ENCODE results near the gene RNGTT.

The RNGTT gene

GRCh38 chr6:88680654-88681053, 282.8 kb downstream of the RNGTT start:
- H3K4me1 ChIP-seq (ENCODE audit: control insufficient read depth, insufficient read depth, low read length, poor library complexity, severe bottlenecking) = no peaks in the 10 kb centered on the region
- no peak for DNase-seq
- no peaks in the 10 kb centered on the region for H3K27me3 ChIP-seq (replicated peaks; ENCODE audit: control insufficient read depth, insufficient read depth, low read length, poor library complexity, severe bottlenecking)
- no peak overlapping the region for H3K4me3 ChIP-seq (ENCODE audit: insufficient read depth, low read depth, low read length, poor library complexity, severe bottlenecking)
- no peaks in the 10 kb centered on the region for H3K9me3 ChIP-seq (ENCODE audit: control insufficient read depth, low read length)
- no peak overlapping the region for H3K27ac ChIP-seq (ENCODE audit: insufficient read depth, low read length, poor library complexity, severe bottlenecking)
- H3K36me3 ChIP-seq (ENCODE audit: control insufficient read depth, insufficient read depth, low read length) = no peaks in the 10 kb centered on the region

- Histone ChIP-seq H3K4me1 (ENCODE audit: control insufficient read depth, insufficient read depth, low read length, poor library complexity, severe bottlenecking) (no peaks in the 10 kb centered on the region), H3K27me3 (replicated peaks; ENCODE audit: control insufficient read depth, insufficient read depth, low read length, poor library complexity, severe bottlenecking) (no peaks in the 10 kb centered on the region), H3K9me3 (ENCODE audit: control insufficient read depth, low read length) (no peaks in the 10 kb centered on the region), H3K36me3 (ENCODE audit: control insufficient read depth, insufficient read depth, low read length) (no peaks in the 10 kb centered on the region), H3K27ac (ENCODE audit: insufficient read depth, low read length, poor library complexity, severe bottlenecking) (no peak overlapping the region), H3K4me3 (ENCODE audit: insufficient read depth, low read depth, low read length, poor library complexity, severe bottlenecking) (no peak overlapping the region)
- DNase-seq = no peak
Measured at GRCh38 chr6:88679841-88680240, 283.6 kb downstream of the RNGTT start.

GRCh38 chr6:88677356-88677755, 286.1 kb downstream of the RNGTT start:
- Histone ChIP-seq H3K4me1 (ENCODE audit: control insufficient read depth, insufficient read depth, low read length, poor library complexity, severe bottlenecking) (no peaks in the 10 kb centered on the region), H3K27me3 (replicated peaks; ENCODE audit: control insufficient read depth, insufficient read depth, low read length, poor library complexity, severe bottlenecking) (no peaks in the 10 kb centered on the region), H3K27ac (ENCODE audit: insufficient read depth, low read length, poor library complexity, severe bottlenecking) (no peak overlapping the region), H3K36me3 (ENCODE audit: control insufficient read depth, insufficient read depth, low read length) (no peaks in the 10 kb centered on the region), H3K9me3 (ENCODE audit: control insufficient read depth, low read length) (no peaks in the 10 kb centered on the region), H3K4me3 (ENCODE audit: insufficient read depth, low read depth, low read length, poor library complexity, severe bottlenecking) (no peak overlapping the region)
- no peak for DNase-seq

- H3K4me1 ChIP-seq (ENCODE audit: control insufficient read depth, insufficient read depth, low read length, poor library complexity, severe bottlenecking) = no peaks in the 10 kb centered on the region
- no peaks in the 10 kb centered on the region for H3K9me3 ChIP-seq (ENCODE audit: control insufficient read depth, low read length)
- no peaks in the 10 kb centered on the region for H3K36me3 ChIP-seq (ENCODE audit: control insufficient read depth, insufficient read depth, low read length)
- no peak overlapping the region for H3K4me3 ChIP-seq (ENCODE audit: insufficient read depth, low read depth, low read length, poor library complexity, severe bottlenecking)
- no peaks in the 10 kb centered on the region for H3K27me3 ChIP-seq (replicated peaks; ENCODE audit: control insufficient read depth, insufficient read depth, low read length, poor library complexity, severe bottlenecking)
- DNase-seq = no peak
- no peak overlapping the region for H3K27ac ChIP-seq (ENCODE audit: insufficient read depth, low read length, poor library complexity, severe bottlenecking)
Measured at GRCh38 chr6:88671624-88672023, 291.8 kb downstream of the RNGTT start.

- no peak overlapping the region for H3K27ac ChIP-seq (ENCODE audit: insufficient read depth, low read length, poor library complexity, severe bottlenecking)
- H3K4me1 ChIP-seq (ENCODE audit: control insufficient read depth, insufficient read depth, low read length, poor library complexity, severe bottlenecking) = no peaks in the 10 kb centered on the region
- no peak for DNase-seq
- H3K4me3 ChIP-seq (ENCODE audit: insufficient read depth, low read depth, low read length, poor library complexity, severe bottlenecking) = no peak overlapping the region
- H3K27me3 ChIP-seq (replicated peaks; ENCODE audit: control insufficient read depth, insufficient read depth, low read length, poor library complexity, severe bottlenecking) = no peaks in the 10 kb centered on the region
- no peaks in the 10 kb centered on the region for H3K36me3 ChIP-seq (ENCODE audit: control insufficient read depth, insufficient read depth, low read length)
- no peaks in the 10 kb centered on the region for H3K9me3 ChIP-seq (ENCODE audit: control insufficient read depth, low read length)
Measured at GRCh38 chr6:88670369-88670768, 293.0 kb downstream of the RNGTT start.

- Histone ChIP-seq H3K27ac (ENCODE audit: insufficient read depth, low read length, poor library complexity, severe bottlenecking) (no peak overlapping the region), H3K27me3 (replicated peaks; ENCODE audit: control insufficient read depth, insufficient read depth, low read length, poor library complexity, severe bottlenecking) (no peaks in the 10 kb centered on the region), H3K36me3 (ENCODE audit: control insufficient read depth, insufficient read depth, low read length) (no peaks in the 10 kb centered on the region), H3K9me3 (ENCODE audit: control insufficient read depth, low read length) (no peaks in the 10 kb centered on the region), H3K4me1 (ENCODE audit: control insufficient read depth, insufficient read depth, low read length, poor library complexity, severe bottlenecking) (no peaks in the 10 kb centered on the region), H3K4me3 (ENCODE audit: insufficient read depth, low read depth, low read length, poor library complexity, severe bottlenecking) (no peak overlapping the region)
- DNase-seq = no peak
Measured at GRCh38 chr6:88669475-88669874, 293.9 kb downstream of the RNGTT start.

- no peaks in the 10 kb centered on the region for H3K9me3 ChIP-seq (ENCODE audit: control insufficient read depth, low read length)
- no peaks in the 10 kb centered on the region for H3K27me3 ChIP-seq (replicated peaks; ENCODE audit: control insufficient read depth, insufficient read depth, low read length, poor library complexity, severe bottlenecking)
- no peak overlapping the region for H3K4me3 ChIP-seq (ENCODE audit: insufficient read depth, low read depth, low read length, poor library complexity, severe bottlenecking)
- H3K27ac ChIP-seq (ENCODE audit: insufficient read depth, low read length, poor library complexity, severe bottlenecking) = no peak overlapping the region
- H3K4me1 ChIP-seq (ENCODE audit: control insufficient read depth, insufficient read depth, low read length, poor library complexity, severe bottlenecking) = no peaks in the 10 kb centered on the region
- H3K36me3 ChIP-seq (ENCODE audit: control insufficient read depth, insufficient read depth, low read length) = no peaks in the 10 kb centered on the region
- DNase-seq = no peak
Measured at GRCh38 chr6:88666901-88667300, 296.5 kb downstream of the RNGTT start.

- Histone ChIP-seq H3K9me3 (ENCODE audit: control insufficient read depth, low read length) (peaks cover 2% of the 10 kb centered on the region), H3K27ac (ENCODE audit: insufficient read depth, low read length, poor library complexity, severe bottlenecking) (no peak overlapping the region), H3K4me3 (ENCODE audit: insufficient read depth, low read depth, low read length, poor library complexity, severe bottlenecking) (no peak overlapping the region), H3K4me1 (ENCODE audit: control insufficient read depth, insufficient read depth, low read length, poor library complexity, severe bottlenecking) (no peaks in the 10 kb centered on the region), H3K27me3 (replicated peaks; ENCODE audit: control insufficient read depth, insufficient read depth, low read length, poor library complexity, severe bottlenecking) (no peaks in the 10 kb centered on the region), H3K36me3 (ENCODE audit: control insufficient read depth, insufficient read depth, low read length) (no peaks in the 10 kb centered on the region)
- no peak for DNase-seq
Measured at GRCh38 chr6:88665131-88665530, 298.3 kb downstream of the RNGTT start.

- DNase-seq = no peak
- no peak overlapping the region for H3K27ac ChIP-seq (ENCODE audit: insufficient read depth, low read length, poor library complexity, severe bottlenecking)
- H3K27me3 ChIP-seq (replicated peaks; ENCODE audit: control insufficient read depth, insufficient read depth, low read length, poor library complexity, severe bottlenecking) = no peaks in the 10 kb centered on the region
- H3K4me3 ChIP-seq (ENCODE audit: insufficient read depth, low read depth, low read length, poor library complexity, severe bottlenecking) = no peak overlapping the region
- H3K4me1 ChIP-seq (ENCODE audit: control insufficient read depth, insufficient read depth, low read length, poor library complexity, severe bottlenecking) = no peaks in the 10 kb centered on the region
- no peaks in the 10 kb centered on the region for H3K36me3 ChIP-seq (ENCODE audit: control insufficient read depth, insufficient read depth, low read length)
- H3K9me3 ChIP-seq (ENCODE audit: control insufficient read depth, low read length) = peaks cover 3% of the 10 kb centered on the region
Measured at GRCh38 chr6:88663801-88664200, 299.6 kb downstream of the RNGTT start.

- no peak for DNase-seq
- peaks cover 4% of the 10 kb centered on the region for H3K36me3 ChIP-seq (ENCODE audit: control insufficient read depth, insufficient read depth, low read length)
- H3K27ac ChIP-seq (ENCODE audit: insufficient read depth, low read length, poor library complexity, severe bottlenecking) = no peak overlapping the region
- no peak overlapping the region for H3K4me3 ChIP-seq (ENCODE audit: insufficient read depth, low read depth, low read length, poor library complexity, severe bottlenecking)
- peaks cover 3% of the 10 kb centered on the region for H3K9me3 ChIP-seq (ENCODE audit: control insufficient read depth, low read length)
- H3K4me1 ChIP-seq (ENCODE audit: control insufficient read depth, insufficient read depth, low read length, poor library complexity, severe bottlenecking) = no peaks in the 10 kb centered on the region
- H3K27me3 ChIP-seq (replicated peaks; ENCODE audit: control insufficient read depth, insufficient read depth, low read length, poor library complexity, severe bottlenecking) = no peaks in the 10 kb centered on the region
Measured at GRCh38 chr6:88662653-88663174, 300.7 kb downstream of the RNGTT start.

- Histone ChIP-seq H3K4me3 (ENCODE audit: insufficient read depth, low read depth, low read length, poor library complexity, severe bottlenecking) (no peak overlapping the region), H3K4me1 (ENCODE audit: control insufficient read depth, insufficient read depth, low read length, poor library complexity, severe bottlenecking) (no peaks in the 10 kb centered on the region), H3K36me3 (ENCODE audit: control insufficient read depth, insufficient read depth, low read length) (peaks cover 4% of the 10 kb centered on the region), H3K9me3 (ENCODE audit: control insufficient read depth, low read length) (peaks cover 3% of the 10 kb centered on the region), H3K27ac (ENCODE audit: insufficient read depth, low read length, poor library complexity, severe bottlenecking) (no peak overlapping the region), H3K27me3 (replicated peaks; ENCODE audit: control insufficient read depth, insufficient read depth, low read length, poor library complexity, severe bottlenecking) (no peaks in the 10 kb centered on the region)
- no peak for DNase-seq
Measured at GRCh38 chr6:88662163-88662580, 301.2 kb downstream of the RNGTT start.

Data from effector memory CD4-positive, alpha-beta T cell (primary cell).